Measurements from ENCODE around the gene GID8. TPM values are rescaled to one million over a fixed set of nuclear protein-coding genes. Genes with fewer than 3 reads are reported as not detected.

GID8 gene
- total and polyA plus RNA-seq, 2 of the 13 experiments (the other 11 are each of a cell fraction or from before 2014, with no cell fraction given), result 39.6 to 59.8 TPM

GRCh38 chr20:62937268-62938104 lies 461 bp upstream of the GID8 start (continued):
- peak; percentile 86 for TF ChIP-seq KDM3A (CRISPR knock-in tag; IDR thresholded peaks at IDR 0.05; ENCODE audit: low read depth)
- peak; percentile 66; the same call in 1 of the 2 replicates for TF ChIP-seq ZBED4 (CRISPR knock-in tag; IDR thresholded peaks at IDR 0.05; ENCODE audit: borderline replicate concordance)
- no peak for TF ChIP-seq SRSF4 (IDR thresholded peaks at IDR 0.05; ENCODE audit: low read depth, low read length, poor library complexity, severe bottlenecking)
- TF ChIP-seq GABPB1 (CRISPR knock-in tag; IDR thresholded peaks at IDR 0.05), result peak; percentile 95
- TF ChIP-seq MIXL1 (CRISPR knock-in tag; IDR thresholded peaks at IDR 0.05), result peak; percentile 79
- no peak; the same call in 1 of the 2 replicates for TF ChIP-seq RORA (CRISPR knock-in tag; IDR thresholded peaks at IDR 0.05)
- TF ChIP-seq, protein P1, sequence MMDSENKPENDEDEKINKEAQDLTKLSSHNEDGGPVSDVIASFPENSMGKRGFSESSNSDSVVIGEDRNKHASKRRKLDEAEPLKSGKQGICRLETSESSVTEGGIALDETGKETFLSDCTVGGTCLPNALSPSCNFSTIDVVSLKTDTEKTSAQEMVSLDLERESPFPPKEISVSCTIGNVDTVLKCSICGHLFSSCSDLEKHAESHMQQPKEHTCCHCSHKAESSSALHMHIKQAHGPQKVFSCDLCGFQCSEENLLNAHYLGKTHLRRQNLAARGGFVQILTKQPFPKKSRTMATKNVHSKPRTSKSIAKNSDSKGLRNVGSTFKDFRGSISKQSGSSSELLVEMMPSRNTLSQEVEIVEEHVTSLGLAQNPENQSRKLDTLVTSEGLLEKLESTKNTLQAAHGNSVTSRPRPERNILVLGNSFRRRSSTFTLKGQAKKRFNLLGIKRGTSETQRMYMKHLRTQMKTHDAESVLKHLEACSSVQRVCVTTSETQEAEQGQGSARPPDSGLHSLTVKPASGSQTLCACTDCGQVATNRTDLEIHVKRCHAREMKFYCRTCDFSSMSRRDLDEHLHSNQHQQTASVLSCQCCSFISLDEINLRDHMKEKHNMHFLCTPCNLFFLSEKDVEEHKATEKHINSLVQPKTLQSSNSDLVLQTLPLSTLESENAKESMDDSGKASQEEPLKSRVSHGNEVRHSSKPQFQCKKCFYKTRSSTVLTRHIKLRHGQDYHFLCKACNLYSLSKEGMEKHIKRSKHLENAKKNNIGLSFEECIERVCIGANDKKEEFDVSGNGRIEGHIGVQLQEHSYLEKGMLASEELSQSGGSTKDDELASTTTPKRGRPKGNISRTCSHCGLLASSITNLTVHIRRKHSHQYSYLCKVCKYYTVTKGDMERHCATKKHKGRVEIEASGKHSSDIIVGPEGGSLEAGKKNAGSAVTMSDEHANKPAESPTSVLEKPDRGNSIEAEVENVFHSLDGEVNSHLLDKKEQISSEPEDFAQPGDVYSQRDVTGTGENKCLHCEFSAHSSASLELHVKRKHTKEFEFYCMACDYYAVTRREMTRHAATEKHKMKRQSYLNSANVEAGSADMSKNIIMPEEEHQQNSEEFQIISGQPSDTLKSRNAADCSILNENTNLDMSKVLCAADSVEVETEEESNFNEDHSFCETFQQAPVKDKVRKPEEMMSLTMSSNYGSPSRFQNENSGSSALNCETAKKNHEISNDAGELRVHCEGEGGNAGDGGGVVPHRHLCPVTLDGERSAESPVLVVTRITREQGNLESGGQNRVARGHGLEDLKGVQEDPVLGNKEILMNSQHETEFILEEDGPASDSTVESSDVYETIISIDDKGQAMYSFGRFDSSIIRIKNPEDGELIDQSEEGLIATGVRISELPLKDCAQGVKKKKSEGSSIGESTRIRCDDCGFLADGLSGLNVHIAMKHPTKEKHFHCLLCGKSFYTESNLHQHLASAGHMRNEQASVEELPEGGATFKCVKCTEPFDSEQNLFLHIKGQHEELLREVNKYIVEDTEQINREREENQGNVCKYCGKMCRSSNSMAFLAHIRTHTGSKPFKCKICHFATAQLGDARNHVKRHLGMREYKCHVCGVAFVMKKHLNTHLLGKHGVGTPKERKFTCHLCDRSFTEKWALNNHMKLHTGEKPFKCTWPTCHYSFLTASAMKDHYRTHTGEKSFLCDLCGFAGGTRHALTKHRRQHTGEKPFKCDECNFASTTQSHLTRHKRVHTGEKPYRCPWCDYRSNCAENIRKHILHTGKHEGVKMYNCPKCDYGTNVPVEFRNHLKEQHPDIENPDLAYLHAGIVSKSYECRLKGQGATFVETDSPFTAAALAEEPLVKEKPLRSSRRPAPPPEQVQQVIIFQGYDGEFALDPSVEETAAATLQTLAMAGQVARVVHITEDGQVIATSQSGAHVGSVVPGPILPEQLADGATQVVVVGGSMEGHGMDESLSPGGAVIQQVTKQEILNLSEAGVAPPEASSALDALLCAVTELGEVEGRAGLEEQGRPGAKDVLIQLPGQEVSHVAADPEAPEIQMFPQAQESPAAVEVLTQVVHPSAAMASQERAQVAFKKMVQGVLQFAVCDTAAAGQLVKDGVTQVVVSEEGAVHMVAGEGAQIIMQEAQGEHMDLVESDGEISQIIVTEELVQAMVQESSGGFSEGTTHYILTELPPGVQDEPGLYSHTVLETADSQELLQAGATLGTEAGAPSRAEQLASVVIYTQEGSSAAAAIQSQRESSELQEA (CRISPR knock-in tag; IDR thresholded peaks at IDR 0.05; ENCODE audit: not compliant biosample characterization), result peak; percentile 88
